Germinal center (tissue), 1 donor: ENCODE results near the gene IKZF2.

ENCODE experiments used
- DNase-seq: peaks from one replicate; pipeline ENCODE4 v3.0.0; 2012; ENCODE audit warnings: mixed read lengths, low spot score

Gene IKZF2

DNA sequence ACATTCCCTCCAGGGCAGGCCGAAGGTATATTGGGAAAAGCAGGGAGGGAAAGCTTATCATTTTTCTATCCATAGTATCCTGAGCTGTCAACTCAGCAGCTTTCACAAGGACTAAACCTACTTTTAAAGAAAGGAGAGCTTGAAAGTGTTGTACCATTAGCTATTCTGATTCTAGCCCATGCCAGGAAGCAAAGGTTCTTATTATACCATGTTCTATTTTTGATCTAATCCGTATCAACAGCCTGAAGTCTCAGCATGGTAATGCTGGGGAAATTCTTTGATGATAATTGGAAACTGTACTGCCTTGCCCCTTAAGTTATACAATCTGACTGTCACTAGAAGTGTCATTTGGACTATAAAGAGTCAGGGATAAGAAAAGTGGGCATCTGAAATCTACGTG is 193.3 kb downstream of the IKZF2 start:
- no peak for DNase-seq

DNA sequence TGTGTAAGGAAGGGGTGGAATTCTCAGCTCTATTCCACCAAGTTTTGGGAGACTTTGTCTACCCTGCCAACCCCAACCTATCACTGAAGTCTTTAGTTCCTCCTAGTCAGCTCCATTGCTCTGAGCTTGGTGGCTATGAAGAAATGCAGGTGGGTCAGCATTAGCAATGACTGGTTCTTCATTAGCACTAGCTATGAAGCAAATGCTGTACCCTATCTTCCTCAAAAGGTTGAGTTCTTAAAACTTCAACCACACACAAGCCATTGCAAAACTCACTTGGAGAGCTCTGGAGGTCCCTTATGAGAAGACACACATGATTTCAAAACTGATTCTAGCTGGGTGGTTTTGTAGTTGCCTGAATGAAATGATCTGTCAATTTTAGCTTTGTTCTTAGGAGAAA is 193.8 kb downstream of the IKZF2 start:
- DNase-seq: no peak

DNA sequence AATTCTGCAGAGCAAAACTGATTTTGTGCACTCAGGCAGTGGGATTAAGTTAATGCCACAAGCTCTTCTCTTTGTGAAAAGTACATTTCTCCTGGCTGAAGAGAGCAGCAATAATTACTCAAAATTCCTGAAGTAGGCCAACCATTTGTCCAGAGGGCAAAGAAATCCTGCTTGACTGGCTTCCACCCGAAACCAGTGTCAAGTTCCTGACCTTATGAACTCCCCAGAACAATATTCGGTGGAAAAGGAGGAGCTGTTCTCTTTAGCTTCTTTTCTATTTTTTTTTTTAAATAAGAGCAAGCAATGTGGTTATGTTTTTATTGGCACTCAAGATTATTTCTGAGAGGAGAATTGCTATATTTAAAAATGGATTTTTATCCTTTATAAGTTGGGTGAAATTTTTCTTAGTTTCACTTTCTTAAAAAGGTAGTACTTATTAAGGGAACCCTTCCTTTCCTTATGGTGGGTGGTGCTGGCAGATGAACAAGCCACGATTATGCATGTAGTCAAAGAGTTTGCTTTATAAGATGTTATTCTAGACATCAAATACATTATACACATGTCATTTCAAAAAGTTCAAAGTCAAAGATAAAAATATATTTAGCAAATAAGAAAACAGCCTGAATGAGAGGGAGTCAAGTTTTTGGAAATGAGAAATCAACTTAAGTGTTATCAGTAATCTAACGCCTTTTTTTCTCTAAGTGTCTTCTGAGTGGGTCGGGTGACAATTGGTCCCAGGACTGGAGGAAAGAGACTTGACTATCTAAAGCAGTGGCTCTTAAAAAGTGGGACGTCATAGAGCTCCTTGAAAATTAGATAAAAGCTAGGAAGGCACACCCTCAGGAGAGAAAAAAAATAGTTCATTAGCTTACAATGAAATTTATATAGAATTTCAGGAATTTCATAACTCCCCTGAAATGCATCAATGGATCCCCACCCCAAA is 194.5 kb downstream of the IKZF2 start:
- DNase-seq: no peak

DNA sequence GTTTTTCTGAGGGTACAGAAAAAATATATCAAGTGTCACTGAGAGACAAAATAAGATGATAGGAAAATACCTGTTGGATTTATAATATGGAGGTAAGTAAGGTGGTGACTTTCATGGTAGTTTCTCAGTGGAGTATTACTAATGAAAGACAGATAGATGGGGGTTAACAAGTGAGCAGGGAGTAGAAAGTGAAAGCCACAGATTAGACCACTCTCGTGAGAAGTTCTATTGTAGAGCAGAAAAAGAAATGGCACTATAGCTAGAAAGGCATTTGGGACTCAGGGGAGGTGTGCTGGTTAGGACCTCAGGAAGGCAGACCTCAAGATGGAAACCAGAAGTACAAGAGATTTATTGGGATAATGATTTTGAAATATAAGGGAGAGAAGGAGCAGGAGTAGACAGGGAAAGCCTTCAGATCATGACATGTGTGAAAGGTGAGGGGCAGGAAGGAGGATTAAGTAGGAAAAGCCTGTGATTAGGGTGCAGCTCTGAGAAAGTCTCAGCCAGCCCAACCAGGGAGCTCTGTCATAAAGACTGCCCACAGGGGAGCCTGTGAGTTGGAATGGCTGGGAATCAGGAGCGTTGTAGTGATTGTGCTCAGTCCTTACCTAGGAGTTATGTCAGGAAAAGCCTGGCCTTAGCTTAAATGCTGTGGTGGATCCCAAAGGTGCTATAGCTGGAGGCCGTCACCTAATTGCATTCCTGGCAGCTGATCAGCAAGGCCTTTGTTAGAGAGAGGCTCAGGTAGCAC is 198.1 kb downstream of the IKZF2 start:
- no peak for DNase-seq

DNA sequence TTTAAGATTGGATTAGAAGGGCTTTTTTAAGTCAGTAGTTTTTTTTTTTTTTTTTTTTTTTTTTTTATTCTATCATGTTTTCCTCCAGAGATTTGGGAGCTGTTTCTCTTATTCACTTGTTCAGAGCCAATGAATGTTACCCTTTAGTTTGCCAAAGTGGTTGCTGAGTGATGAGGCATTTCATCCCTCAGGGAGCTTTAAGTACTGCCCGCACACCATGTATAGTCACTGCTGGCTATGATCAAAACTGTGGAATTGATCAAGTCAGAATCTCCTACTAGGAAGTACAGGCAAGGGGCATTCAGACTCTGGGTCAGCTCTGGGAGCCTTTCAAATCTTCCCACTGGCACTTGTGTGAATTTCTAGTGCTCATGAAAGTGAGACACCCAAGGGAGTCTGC is 201.6 kb downstream of the IKZF2 start:
- no peak for DNase-seq
